ENCODE data around the gene JOSD1. TPM values are rescaled to one million over a fixed set of nuclear protein-coding genes. Genes with fewer than 3 reads are reported as not detected.

Gene JOSD1
- total RNA-seq, 2 donors from 2014 or later: 21.2 to 26.7 TPM

DNA sequence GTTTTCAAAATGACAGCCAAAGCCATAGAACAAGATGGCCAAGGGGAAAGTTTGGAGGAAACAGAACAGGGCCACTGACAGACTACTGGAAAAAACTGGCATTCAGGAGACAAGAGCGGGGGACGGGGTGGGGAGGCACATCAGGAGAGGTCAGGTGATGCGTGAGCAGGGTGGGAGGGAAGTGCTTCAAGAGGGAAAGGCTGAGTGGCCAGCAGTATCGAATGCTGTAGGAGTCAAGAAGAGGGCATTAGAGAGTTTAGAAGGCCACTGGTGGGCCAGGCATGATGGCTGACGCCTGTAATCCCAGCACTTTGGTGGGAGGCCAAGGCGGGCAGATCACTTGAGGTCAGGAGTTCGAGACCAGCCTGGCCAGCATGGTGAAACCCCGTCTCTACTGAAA is 13.2 kb upstream of the JOSD1 start:
- peaks cover 15% of the 10 kb centered on the region for H3K4me1 ChIP-seq (ENCODE audit: control insufficient read depth, insufficient read depth, low read length)
- H3K9me3 Mint-ChIP-seq: no peaks in the 10 kb centered on the region
- H3K36me3 Mint-ChIP-seq (ENCODE audit: low read depth): peaks cover 29% of the 10 kb centered on the region
- peaks cover 50% of the 10 kb centered on the region for H3K36me3 ChIP-seq (ENCODE audit: control insufficient read depth, insufficient read depth, low read length)
- DNase-seq: no peak
- no peak overlapping the region for H3K9ac ChIP-seq (ENCODE audit: extremely low read depth, low read length, poor library complexity, severe bottlenecking)
- no peaks in the 10 kb centered on the region for H3K27me3 Mint-ChIP-seq (ENCODE audit: insufficient read depth)
- H3K9me3 ChIP-seq (ENCODE audit: control insufficient read depth, low read length): no peaks in the 10 kb centered on the region
- H3K4me3 ChIP-seq (ENCODE audit: low read length): no peak overlapping the region
- 83 to 95% methylated on average over 8 of the region's 8 CpGs for WGBS, 2 experiments (ENCODE audit: insufficient coverage in 1 of 2, insufficient read length in 1 of 2)
- peaks cover 50% of the 10 kb centered on the region for H3K4me1 Mint-ChIP-seq
- no peak for TF ChIP-seq CTCF (conservative IDR thresholded peaks at IDR 0.05)
- no peak overlapping the region for H3K4me3 Mint-ChIP-seq
- H3K27ac ChIP-seq (ENCODE audit: low read depth, low read length): no peak overlapping the region
- no peaks in the 10 kb centered on the region for H3K27me3 ChIP-seq (ENCODE audit: control insufficient read depth, insufficient read depth, low read length, poor library complexity, severe bottlenecking)
- peak overlapping the region; percentile 88 for H3K27ac Mint-ChIP-seq

DNA sequence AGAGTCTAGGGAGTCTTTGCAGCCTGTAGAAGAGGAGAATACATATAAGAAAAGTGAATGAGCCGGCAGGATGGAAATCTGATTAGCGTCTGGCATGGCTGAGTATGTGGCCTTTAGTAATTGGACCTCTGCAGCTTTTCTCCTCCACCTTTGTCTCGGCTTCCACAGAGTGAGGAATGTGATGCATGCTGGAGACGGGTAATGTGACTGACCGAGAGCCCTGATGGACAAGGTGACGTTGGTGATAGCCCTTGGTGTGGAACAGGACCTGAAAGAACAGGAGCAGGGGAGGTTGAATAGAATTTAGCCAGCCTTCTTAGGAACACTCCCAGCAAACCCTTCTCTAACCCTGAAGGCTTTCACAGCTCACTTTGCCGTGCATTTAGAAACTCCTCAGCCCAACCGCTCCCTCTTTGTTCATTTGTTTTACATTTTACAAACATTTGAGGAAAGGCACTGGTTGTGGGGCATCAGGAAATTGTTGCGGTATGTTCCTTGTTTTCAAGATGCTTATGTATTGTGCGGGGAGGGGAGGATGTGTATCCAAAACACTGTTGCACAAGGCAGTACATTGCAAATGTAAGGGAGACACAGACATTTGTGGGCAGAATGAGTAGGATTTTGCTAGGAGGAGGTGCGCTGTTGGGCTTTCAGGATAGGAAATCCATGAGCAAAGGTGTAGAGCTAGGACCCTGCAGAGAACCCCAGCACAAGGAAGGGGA is 11.9 kb upstream of the JOSD1 start:
- H3K4me3 Mint-ChIP-seq: no peak overlapping the region
- H3K27ac ChIP-seq (ENCODE audit: low read depth, low read length): peak overlapping the region; percentile 62
- peaks cover 59% of the 10 kb centered on the region for H3K4me1 Mint-ChIP-seq
- H3K27me3 ChIP-seq (ENCODE audit: control insufficient read depth, insufficient read depth, low read length, poor library complexity, severe bottlenecking): no peaks in the 10 kb centered on the region
- DNase-seq: peak; percentile 87
- no peak for TF ChIP-seq CTCF (conservative IDR thresholded peaks at IDR 0.05)
- no peaks in the 10 kb centered on the region for H3K9me3 Mint-ChIP-seq
- H3K36me3 ChIP-seq (ENCODE audit: control insufficient read depth, insufficient read depth, low read length): peaks cover 46% of the 10 kb centered on the region
- H3K9me3 ChIP-seq (ENCODE audit: control insufficient read depth, low read length): no peaks in the 10 kb centered on the region
- H3K27me3 Mint-ChIP-seq (ENCODE audit: insufficient read depth): no peaks in the 10 kb centered on the region
- H3K36me3 Mint-ChIP-seq (ENCODE audit: low read depth): peaks cover 22% of the 10 kb centered on the region
- H3K27ac Mint-ChIP-seq: peak overlapping the region; percentile 88
- 47 to 53% methylated on average over 9 to 11 of the region's 11 CpGs for WGBS, 2 experiments (ENCODE audit: insufficient coverage in 1 of 2, insufficient read length in 1 of 2)
- peak overlapping the region; percentile 70 for H3K9ac ChIP-seq (ENCODE audit: extremely low read depth, low read length, poor library complexity, severe bottlenecking)
- H3K4me3 ChIP-seq (ENCODE audit: low read length): peak overlapping the region; percentile 47
- peaks cover 20% of the 10 kb centered on the region for H3K4me1 ChIP-seq (ENCODE audit: control insufficient read depth, insufficient read depth, low read length)

- Histone ChIP-seq H3K27me3 (ENCODE audit: control insufficient read depth, insufficient read depth, low read length, poor library complexity, severe bottlenecking) (no peaks in the 10 kb centered on the region), H3K9me3 (ENCODE audit: control insufficient read depth, low read length) (no peaks in the 10 kb centered on the region), H3K4me1 (ENCODE audit: control insufficient read depth, insufficient read depth, low read length) (peaks cover 20% of the 10 kb centered on the region), H3K27ac (ENCODE audit: low read depth, low read length) (no peak overlapping the region), H3K36me3 (ENCODE audit: control insufficient read depth, insufficient read depth, low read length) (peaks cover 29% of the 10 kb centered on the region), H3K4me3 (ENCODE audit: low read length) (no peak overlapping the region), H3K9ac (ENCODE audit: extremely low read depth, low read length, poor library complexity, severe bottlenecking) (no peak overlapping the region)
- no peak overlapping the region for H3K27ac Mint-ChIP-seq
- peaks cover 70% of the 10 kb centered on the region for H3K4me1 Mint-ChIP-seq
- no peaks in the 10 kb centered on the region for H3K9me3 Mint-ChIP-seq
- H3K27me3 Mint-ChIP-seq (ENCODE audit: insufficient read depth): no peaks in the 10 kb centered on the region
- 95% methylated on average over 3 of the region's 3 CpGs; no CpG with 5 or more reads in 1 of the 2 experiments for WGBS, 2 experiments (ENCODE audit: insufficient coverage in 1 of 2, insufficient read length in 1 of 2)
- H3K36me3 Mint-ChIP-seq (ENCODE audit: low read depth): peaks cover 8% of the 10 kb centered on the region
- H3K4me3 Mint-ChIP-seq: no peak overlapping the region
- no peak for DNase-seq
- no peak for TF ChIP-seq CTCF (conservative IDR thresholded peaks at IDR 0.05)
Measured at GRCh38 chr22:38710866-38711265, 10.1 kb upstream of the JOSD1 start.

All from endodermal cell (in vitro differentiated cells).